Right renal cortex interstitium (tissue), 3 donors: Measurements from ENCODE around the gene SIMC1. TPM values are rescaled to one million over a fixed set of nuclear protein-coding genes. Genes with fewer than 3 reads are reported as not detected.

Source experiments
- DNase-seq, 3 donors: peaks; one replicate each; pipeline ENCODE4 v3.0.0-alpha.2; 2013; ENCODE audit warnings: low read depth in 3 of 3, low spot score in 2 of 3
- polyA plus RNA-seq, 3 donors: library from polyadenylated mRNA; unstranded; fragments of 120-200 nt; gene quantifications; one replicate each; pipeline ENCODE4 v1.2.1, GENCODE V29; 2013; ENCODE audit not compliant: insufficient read length in 3 of 3

The SIMC1 gene
- polyA plus RNA-seq, 3 donors: 18.1 to 19.5 (median 19.4) TPM

DNA sequence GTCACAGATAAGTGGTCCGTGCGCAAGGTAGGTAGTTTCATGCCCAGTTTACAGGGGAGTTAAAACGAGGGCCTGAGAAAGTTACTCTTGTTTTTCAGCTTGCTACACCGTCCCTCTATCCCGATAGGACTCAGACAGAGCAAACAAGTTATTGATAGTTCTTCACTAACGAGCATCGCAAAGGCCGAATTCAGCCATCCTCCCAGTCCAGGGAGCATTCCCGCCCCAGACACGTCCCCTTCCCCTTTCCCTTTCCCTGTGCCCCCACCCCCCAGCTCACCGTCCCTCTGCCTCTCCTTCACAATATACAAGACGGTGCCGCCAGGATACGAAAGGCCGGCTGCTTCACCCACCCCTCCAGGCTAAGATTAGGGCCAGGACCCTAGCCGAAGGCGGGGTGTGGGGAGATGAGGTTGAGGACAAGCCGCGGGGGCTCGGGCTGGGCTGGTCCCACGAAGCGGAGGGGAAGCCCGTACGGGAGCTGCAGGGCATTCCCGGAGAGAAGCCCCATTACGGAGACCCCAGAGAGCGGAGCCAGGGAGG is 122.7 kb downstream of the SIMC1 start:
- no peak for DNase-seq

DNA sequence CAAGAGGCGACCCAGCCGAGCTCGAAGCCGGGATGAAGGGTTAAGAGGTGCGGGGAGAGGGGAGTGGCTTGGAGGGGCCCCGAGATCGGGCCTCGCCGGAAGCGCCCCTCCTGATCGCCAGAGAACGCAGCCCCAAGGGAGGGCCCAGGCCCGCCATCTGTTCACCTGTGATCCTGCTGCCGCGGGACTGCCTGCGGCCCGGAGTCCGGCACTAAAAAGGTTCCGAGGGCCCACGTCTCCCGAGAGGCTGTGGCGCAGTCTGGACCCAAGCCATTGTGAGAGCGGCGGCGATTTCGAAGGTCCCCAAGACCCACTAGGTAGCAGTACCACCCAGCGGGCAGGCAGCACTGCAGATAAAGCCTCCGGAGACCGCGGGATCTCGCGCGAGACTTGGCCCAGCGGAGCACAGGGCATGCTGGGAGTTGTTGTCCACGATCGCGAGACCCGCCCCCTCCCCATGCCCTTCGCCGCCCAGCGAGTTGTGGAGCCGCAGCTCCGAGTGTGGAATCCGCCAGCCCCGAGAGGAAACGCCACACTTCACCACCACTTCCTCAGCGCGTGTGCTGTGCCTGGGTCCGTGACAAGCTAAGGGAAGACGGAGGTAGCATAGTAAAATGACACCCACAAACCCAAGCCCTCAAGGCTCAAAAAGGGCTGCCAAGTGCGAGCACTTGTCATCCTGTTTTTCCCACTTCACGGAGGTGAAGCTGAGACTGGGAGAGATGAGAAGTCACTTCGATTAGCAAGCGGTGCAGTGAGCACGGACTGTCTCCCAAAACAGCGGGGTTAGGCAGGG is 123.4 kb downstream of the SIMC1 start, which contains the start of gene KIAA1191:
Gene KIAA1191, minus strand, starts transcription at position 328 of the 796 bp plus-strand sequence. CDS start 2,256 bp downstream, outside the sequence.
- peak; percentile 68 to 84 (median 78) for DNase-seq

DNA sequence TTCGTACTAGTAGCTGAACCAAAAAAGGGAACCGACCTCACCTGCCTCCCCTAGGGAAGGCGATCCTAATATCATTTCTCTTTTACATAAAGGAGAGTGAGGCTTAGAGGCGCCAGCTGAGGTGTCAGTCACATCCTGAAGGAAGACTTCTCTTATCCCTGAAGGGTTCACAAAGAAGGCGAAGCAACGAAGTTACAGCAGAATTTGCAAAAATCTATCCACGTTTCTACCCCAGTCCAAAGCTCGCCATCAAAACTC is 123.9 kb downstream of the SIMC1 start:
- no peak for DNase-seq

DNA sequence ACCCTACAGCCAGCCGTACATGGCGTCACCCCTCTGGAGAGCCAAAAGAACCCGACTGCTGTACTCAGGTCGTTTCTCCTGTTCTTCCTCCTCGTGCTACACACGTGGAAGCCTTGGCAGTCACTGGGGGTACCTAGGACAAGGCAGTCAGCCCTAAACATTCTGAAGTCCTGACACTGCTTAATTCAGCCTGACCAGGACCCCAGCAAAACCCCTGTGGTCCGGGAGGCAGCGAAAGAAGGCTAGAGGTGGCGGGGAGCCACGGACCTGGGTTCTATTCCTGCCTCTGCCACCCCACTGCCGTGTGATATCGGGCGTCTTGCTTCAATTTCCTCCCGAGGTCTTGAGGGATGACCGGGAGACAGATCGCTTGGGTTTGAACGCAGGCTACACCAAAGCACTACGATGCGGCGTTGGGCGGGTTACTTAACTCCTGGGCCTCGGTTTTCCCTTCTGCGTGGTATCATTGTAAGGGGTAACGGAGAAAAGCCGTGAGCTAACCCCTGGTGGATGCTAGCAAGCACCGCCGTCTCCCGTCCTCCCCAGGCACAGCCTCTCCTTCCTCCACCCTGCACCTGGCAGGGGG is 126.6 kb downstream of the SIMC1 start:
- DNase-seq: no peak

DNA sequence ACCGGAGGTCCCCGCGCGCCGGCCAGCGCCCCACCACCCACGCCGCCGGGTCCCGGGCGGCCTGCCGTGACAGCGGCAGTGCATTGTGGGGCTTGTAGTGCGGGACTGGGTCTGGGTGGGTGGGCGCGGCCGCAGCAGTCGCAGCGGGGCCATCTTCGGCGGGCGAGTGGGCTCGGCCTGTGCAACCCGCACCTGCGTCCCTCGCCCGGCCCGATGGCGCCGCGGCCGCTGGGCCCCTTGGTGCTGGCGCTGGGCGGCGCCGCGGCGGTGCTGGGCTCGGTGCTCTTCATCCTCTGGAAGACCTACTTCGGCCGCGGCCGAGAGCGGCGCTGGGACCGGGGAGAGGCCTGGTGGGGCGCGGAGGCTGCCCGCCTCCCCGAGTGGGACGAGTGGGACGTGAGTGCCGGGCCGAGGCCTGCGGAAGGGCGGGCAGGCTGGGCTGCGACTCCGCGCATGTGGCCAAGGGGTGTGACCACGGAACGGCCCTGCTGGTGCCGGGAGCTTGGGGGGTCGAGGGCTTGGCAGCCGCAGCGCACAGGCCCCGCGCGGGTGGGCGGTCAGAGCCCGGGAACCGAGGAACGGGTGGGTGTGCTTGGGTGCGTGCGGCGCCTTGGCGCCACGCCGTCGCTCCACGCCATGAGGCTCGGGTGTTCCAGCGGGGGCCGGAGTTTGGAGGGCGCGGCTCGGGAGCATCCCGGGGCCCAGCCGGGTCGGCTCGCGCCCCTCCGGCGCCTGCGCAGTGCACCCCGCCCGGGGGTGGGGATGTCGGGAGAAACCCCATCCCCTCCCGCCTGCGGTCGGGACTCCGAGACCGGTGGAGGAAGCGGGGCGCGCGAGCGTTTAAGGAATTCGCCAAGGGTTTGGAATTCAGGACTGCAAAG is 127.4 kb downstream of the SIMC1 start, which contains the start of gene ARL10:
Gene ARL10, plus strand, starts transcription at position 137 of the 881 bp plus-strand sequence. Its CDS starts 77 bp downstream, at position 214.
- no peak for DNase-seq

DNA sequence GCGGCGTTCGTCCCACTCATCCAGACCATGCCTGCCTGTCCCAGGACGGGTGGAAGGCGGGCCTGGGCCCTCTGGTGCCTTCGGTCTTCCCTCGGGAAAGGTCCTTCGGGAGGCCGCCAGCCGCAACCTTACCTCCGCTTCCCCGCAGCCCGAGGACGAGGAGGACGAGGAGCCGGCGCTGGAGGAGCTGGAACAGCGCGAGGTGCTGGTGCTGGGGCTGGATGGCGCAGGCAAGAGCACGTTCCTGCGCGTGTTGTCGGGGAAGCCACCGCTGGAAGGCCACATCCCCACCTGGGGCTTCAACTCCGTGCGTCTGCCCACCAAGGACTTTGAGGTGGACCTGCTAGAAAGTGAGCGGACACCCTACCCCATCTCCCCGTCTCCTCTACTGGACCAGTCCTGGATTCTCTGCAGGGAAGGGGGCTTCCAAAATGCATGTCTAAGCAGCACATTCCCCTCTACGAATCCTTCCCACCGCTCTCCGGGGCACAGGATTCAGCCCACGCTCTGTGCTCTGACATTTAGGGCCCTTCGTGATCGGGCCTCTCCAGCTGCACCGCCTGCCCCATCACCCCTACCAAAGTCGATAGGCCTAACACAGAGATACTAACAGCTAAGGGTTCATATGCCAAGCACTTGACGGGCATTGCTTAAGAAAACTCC is 128.1 kb downstream of the SIMC1 start:
- DNase-seq: no peak

DNA sequence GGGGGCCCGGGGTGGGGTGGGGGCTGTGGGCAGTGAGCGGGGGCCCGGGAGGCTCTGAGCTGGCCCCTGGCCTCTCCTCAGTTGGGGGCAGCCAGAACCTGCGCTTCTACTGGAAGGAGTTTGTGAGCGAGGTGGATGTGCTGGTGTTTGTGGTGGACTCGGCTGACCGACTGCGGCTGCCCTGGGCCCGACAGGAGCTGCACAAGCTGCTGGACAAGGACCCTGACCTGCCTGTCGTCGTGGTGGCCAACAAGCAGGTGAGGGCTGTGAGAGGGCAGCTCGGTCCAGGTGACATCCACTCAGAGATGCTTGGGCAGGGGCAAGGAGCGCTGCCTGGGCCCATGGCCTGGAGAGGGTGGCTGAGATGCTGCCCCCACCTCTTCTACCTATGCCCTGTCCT is 130.5 kb downstream of the SIMC1 start:
- DNase-seq: no peak

DNA sequence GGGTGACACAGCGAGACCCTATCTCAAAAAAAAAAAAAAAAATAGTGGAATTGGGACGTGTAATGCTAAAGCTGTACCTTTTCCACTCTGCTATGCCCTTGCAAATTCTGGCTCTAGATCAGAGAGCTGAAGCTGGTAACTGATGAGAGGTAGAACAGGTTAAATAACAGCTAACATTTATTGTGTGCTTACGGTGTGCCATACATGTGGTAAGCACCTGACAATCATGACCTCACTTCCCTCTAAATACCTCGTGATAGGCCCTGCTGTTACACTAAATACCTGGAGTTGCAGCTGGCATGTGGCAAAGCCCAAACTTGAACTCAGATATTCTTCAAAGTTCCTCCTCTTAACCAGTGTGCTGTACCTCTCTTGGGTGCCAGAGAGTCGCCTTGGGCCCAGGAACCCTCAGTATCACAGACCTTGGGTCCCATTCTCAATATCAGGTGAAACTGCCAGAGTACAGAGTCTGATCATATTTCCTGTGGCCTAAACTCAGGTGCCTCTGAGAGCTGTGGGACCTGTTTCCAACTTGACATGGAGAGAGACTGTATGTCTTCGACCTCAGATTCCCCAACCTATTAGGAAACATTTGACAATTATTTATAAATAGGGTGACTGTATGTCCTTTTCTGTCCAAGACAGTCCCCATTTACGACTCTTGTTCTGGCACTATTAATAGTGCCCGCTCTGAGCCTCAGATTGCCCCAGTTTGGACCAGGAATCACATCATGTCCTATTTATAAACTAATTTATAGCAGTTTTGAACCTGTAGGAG is 131.9 kb downstream of the SIMC1 start:
- DNase-seq: no peak

DNA sequence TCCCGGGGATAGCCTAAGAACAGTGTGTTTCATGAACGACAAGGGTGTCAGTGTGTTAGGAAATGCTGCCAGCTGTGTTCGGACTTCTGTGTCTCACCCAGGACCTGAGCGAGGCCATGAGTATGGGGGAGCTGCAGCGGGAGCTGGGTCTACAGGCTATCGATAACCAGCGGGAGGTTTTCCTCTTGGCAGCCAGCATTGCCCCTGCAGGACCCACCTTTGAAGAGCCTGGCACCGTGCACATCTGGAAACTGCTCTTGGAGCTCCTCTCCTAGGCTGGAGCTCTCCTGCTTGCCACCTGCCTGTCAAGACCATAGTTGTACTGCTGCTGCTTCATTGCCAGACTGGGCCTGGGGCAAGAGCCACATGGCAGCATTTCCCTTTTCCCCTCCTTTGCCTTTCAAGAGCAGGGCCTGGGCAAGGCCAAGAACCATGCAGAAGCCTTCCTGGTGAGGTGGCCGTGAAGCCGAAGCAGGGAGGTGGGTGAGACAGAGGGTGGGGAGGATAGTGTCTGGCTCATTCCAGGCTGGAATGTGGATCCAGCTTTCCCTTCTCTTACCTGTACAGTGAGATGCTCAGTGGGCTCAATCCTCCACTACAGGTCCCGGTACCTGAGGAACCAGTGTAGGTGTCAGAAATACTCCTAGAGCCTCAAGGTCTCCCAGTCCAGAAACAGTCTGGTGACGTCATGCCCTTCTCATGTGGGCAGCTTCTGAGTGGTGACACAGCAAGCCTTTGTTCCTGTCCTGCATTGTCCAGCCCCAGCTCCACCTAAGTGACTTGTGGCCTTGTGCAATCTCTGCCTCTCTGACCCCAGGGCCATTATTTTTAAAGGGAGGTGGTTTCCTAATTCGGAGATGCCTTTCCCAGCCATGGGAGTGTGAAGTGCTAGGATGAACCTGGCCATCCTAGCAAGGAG is 133.7 kb downstream of the SIMC1 start:
- no peak for DNase-seq

DNA sequence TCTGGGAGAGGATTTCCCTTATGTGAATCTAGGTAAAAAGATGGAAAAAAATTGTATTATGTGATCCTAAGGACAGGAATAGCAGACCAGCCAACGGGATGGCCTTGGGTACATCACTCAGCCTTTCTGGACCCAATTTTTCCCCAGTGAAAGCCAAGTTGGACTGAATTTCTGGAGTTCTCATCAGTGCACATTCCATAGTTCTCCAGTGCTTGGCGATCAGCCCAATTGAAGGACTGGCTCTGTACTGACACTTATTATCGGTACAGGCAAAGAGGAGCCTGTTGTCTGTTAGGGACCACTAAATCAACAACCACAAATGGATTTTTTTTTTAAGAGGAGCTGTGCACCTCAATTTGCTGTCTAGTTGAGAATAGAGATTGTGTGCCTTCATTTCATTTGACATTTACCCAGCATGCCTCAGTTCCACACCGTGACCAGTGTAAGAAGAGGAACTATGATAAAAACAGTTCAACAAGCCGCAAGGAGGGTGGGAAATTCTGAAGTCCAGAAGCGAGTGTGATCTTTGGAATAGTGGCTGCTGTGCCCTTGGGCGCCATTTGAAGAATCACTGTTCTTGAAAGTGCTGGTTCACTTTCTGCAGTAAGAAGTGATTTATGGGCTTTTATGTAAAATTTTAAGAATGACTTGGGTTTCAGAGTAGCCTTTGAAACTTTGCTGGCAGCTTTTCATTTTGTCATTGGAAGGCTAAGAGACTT is 135.0 kb downstream of the SIMC1 start:
- no peak for DNase-seq

DNA sequence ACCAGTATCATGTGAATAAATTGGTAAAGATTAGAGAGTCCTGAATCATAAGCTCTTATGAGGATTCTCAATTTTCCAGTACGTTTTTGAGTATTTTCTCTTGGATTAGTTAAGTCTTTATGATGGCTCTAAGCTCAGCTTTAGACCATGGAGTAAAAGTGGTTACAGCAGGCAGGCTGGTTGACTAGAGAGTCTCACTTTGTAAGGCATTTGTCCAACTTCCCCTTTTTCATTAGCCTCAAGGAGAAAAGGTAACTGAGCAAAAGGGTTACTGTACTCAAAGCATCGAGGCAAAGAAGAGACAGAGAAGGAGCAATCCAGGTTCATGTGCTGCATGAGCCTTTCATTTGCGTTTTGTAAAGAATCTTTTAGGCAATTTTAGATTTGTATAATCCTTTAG is 141.7 kb downstream of the SIMC1 start:
- DNase-seq: no peak

DNA sequence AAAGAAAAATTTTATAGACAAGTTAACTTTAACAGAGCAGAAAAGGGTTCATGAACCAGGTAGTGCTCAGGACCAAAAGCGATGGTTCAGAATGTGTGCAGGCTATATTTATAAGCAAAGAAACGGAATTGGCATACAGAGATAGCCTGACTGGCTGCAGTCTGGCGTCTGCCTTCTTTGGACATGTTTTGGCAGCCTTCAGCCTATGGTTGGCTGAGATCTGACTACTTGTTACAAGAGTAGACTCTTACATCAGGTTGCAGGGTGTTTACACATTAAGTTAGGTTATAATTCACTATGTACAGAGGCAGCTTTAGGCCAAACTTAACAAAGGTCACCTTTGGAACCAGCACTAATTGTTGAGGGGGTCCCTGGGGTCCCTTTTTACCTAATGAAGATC is 143.2 kb downstream of the SIMC1 start:
- DNase-seq: no peak

DNA sequence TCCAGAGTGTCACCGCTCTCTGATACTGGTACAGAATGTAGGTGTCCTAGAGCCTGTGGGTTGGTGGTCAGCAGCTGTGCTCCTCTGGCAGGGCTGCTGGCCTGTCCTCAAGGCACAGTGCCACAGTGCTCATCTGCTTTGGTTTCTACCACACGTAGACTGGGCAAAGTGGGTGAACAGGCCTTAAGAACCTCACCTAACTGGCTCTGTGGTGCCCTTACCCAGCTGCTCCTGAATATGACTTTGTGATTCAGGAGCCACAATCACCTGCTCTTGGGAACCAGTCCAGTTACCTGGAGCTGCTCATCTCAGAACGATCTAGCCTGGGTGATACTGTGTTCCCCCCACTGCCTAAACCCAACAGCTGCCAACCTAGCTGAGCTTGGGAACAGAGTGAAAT is 143.8 kb downstream of the SIMC1 start:
- DNase-seq: no peak

DNA sequence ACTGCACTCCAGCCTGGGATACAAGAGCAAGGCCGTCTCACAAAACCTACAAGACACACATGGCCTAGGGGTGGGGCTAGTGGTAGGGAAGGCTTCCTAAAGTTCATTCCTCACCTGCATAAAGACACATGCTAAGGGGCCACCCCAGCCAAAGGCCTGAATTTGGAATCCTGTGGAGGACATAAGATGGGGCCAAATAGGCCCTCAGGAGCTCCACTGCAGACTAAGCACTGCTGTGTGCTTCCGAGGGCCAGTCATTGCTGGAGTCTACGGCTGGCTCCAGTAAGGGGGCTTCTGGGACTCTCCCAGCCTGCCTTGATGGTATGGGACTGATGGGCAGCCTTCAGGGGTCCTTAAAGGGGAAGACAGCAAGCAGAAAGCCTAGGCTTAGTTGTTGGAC is 144.5 kb downstream of the SIMC1 start:
- DNase-seq: no peak

DNA sequence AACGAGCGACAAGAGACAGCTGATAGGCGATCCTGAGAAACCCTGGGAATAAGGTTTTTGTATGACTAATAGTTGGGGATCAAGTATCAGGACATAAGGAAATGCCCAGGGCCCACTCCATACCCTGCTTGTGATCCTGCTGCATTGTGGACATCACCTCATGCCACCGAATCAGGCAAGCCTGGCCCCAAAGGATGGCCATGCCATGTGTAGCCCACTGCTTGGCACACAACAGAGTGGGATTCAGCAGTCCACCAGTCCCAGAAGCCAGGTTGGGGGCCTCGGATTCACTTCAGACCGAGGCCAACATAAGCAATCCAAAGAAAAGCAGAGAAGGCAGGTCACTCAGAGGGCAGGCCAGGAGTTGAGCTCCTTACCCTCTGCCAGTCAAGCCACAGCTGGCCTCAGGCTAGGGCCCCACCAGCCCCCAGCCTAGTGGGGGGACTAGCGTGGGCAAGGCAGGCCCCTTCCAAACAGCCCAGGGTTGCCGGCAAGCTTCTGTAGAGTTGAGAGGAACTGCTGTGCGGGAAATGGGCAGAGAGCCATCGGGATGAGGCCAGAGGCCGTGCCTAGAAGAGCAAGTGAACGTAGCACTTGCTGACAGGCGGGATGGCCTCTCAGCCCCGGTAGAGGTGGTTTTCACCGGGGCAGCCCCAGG is 145.2 kb downstream of the SIMC1 start:
- no peak for DNase-seq

DNA sequence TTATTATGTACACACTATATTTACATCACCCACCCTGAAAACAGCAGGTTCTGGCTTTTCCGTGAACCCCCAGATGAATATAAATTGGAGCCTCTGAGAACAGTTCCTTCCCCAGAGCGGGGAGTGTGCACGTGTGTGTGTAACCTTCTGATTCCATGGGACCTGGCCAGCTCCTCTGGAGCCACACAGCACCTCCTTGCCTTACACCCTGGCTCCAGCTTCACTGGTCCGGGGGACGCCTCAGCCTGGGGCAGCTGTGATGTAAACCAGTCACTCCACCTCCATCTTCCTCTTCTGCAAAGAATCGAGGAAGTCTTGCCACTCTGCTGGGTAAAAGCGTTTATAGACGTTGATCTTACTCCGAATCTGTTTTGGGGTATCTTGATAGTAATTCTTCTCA is 145.7 kb downstream of the SIMC1 start:
- no peak for DNase-seq

DNA sequence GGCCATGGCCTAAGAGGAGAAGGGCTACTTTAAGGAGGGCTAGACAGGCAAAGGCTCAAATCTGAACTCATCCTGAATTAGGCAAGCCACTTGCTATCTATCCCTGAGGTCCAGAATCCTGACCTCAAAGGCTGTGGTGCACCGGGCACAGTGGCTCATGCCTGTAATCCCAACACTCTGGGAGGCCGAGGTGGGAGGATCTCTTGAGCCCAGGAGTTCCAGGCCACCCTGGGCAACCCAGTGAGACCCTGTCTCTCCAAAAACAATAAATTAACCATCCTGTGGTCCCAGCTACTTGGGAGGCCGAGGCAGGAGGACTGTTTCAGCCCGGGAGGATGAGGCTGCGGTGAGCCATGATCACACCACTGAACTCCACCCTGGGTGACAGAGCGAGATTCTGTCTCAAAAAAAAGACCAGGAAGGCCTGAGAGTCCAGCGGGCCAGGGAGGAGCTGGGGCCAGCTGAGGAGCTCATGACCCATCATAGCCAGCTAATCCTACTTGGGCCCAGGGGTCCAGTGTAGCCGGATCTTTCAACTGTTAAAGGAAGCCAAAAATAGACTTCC is 146.2 kb downstream of the SIMC1 start:
- no peak for DNase-seq
